Measurements from ENCODE around the gene RNPEPL1. TPM values are rescaled to one million over a fixed set of nuclear protein-coding genes. Genes with fewer than 3 reads are reported as not detected.

Gene RNPEPL1
- total and polyA plus RNA-seq, 12 donors: 5.1 to 259 (median 59.5) TPM

DNA sequence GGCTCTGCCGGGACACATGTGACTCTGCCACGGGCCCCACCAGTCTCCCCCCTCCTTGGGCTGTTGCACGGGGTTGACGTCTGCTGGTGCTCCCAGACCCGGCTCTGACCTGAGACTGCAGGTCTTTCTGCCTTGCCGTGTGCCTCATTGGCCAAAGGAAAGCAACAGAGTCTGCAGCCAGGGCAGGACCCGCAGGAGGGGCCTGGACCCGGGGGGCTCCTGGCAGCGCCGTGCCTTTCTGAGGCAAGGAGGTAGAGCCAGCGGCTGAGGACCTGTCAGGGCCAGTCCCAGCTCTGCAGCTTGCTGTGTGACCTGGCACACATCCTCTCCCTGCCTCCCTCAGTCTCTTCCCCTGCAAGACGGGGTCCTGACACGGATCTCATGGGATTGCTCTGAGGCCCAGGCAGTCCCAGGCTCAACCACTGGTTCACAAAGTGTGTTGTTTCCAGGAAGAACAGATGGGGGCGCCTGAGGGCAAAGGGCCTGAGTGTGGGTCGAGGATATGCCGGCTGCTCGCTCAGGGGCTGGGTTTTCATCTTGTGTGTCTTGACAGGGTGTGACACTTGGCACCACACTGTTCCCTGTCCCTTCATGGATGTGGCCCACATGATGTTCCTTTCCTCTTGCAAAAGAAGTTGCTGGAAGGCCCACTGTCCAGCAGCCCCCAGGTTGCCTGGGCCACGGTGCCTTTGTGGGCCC is 27.2 kb downstream of the RNPEPL1 start:
- Histone ChIP-seq H3K4me1 (replicated peaks in 1 of 2) (no peaks in the 10 kb centered on the region), H3K4me3 (no peak overlapping the region), H3K27me3 (no peaks in the 10 kb centered on the region), H3K27ac (no peak overlapping the region), H3K36me3 (replicated peaks in 1 of 2) (peaks cover 0 to 39% of the 10 kb centered on the region in 2 donors), H3K9me3 (replicated peaks in 1 of 3) (no peaks in the 10 kb centered on the region)
- WGBS, 4 donors: 74 to 82% (median 77%) methylated on average over 8 to 18 of the region's 18 CpGs
- intact Hi-C loops (cut with DNase I): no loop called here
- TF ChIP-seq, protein P1, sequence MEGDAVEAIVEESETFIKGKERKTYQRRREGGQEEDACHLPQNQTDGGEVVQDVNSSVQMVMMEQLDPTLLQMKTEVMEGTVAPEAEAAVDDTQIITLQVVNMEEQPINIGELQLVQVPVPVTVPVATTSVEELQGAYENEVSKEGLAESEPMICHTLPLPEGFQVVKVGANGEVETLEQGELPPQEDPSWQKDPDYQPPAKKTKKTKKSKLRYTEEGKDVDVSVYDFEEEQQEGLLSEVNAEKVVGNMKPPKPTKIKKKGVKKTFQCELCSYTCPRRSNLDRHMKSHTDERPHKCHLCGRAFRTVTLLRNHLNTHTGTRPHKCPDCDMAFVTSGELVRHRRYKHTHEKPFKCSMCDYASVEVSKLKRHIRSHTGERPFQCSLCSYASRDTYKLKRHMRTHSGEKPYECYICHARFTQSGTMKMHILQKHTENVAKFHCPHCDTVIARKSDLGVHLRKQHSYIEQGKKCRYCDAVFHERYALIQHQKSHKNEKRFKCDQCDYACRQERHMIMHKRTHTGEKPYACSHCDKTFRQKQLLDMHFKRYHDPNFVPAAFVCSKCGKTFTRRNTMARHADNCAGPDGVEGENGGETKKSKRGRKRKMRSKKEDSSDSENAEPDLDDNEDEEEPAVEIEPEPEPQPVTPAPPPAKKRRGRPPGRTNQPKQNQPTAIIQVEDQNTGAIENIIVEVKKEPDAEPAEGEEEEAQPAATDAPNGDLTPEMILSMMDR (IDR thresholded peaks at IDR 0.05): no peak
- no peak for TF ChIP-seq POLR2A (IDR thresholded peaks at IDR 0.05)
- peak in 4 of 7 donors; percentile 7 to 25 (median 15) for DNase-seq

DNA sequence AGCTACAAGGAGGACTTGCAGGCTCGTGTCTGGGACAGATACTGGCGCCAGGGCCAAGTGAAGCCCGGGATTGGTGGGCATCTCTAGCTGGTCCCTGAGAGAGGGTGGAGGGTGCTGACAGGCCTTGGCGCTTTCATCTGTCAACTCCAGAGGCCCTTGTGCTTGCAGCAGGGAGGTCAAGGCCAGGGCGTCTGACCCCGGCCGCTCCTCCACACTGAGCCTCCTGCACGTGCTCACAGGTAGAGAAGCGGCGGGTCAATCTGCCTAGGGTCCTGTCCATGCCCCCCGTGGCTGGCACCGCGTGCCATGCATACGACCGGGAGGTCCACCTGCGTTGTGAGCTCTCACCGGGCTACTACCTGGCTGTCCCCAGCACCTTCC is 27.8 kb downstream of the RNPEPL1 start:
- Histone ChIP-seq H3K9me3 (replicated peaks in 1 of 3) (no peaks in the 10 kb centered on the region), H3K4me3 (no peak overlapping the region), H3K4me1 (replicated peaks in 1 of 2) (no peaks in the 10 kb centered on the region), H3K36me3 (replicated peaks in 1 of 2) (peaks cover 0 to 34% of the 10 kb centered on the region in 2 donors), H3K27me3 (no peaks in the 10 kb centered on the region), H3K27ac (no peak overlapping the region)
- WGBS, 4 donors: 83 to 91% (median 89%) methylated on average over 11 to 17 of the region's 17 CpGs
- TF ChIP-seq, protein P1 (IDR thresholded peaks at IDR 0.05): no peak
- no peak for TF ChIP-seq POLR2A (IDR thresholded peaks at IDR 0.05)
- intact Hi-C loops (cut with DNase I): no loop called here
- DNase-seq: peak in 4 of 7 donors; percentile 3 to 18 (median 10)

DNA sequence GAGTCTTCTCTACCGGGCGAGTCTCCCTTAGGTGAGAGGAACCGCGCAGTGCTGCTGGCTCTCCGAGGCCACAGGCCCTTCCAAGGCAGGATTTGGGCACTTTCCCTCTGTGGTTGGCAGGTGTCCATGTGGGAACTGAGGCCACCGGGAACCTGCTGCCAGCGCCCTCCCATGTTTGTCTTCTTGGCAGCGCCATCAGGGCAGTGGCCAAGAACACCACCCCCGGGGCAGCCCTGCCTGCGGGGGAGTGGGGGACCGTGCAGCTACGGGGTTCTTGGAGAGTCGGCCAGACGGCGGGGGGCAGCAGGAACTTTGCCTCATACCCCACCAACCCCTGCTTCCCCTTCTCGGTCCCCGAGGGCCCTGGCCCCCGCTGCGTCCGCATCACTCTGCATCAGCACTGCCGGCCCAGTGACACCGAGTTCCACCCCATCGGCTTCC is 28.2 kb downstream of the RNPEPL1 start:
- TF ChIP-seq, protein P1 (IDR thresholded peaks at IDR 0.05): no peak
- WGBS, 4 donors: 88 to 92% (median 88%) methylated on average over 11 to 23 of the region's 23 CpGs; no CpG with 5 or more reads in 1 of the 4 donors
- Histone ChIP-seq H3K27ac (no peak overlapping the region), H3K9me3 (replicated peaks in 1 of 3) (no peaks in the 10 kb centered on the region), H3K36me3 (replicated peaks in 1 of 2) (peaks cover 0 to 29% of the 10 kb centered on the region in 2 donors), H3K27me3 (no peaks in the 10 kb centered on the region), H3K4me1 (replicated peaks in 1 of 2) (no peaks in the 10 kb centered on the region), H3K4me3 (no peak overlapping the region)
- intact Hi-C loops (cut with DNase I): no loop called here
- DNase-seq: peak in 4 of 7 donors; percentile 5 to 19 (median 13)

DNA sequence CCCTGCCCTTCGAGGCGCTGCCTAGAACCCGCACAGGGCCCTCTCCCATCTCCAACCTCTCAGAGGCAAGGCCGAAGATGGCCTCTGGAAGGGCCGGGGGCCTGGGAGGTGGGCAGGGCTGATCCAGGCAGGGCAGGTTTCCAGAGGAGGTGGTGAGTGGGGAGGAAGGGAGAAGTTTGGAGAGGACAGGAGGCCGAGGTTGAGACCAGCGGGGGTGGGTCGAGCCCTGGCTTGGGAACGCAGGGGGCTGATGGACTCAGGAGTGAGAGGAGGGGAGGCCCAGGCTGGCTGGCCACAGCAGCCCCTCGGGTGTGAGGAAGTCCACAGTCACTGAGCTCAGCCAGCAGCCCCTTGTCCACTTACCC is 28.8 kb downstream of the RNPEPL1 start:
- no peaks in the 10 kb centered on the region for H3K9me3 ChIP-seq (replicated peaks in 1 of 3)
- intact Hi-C loops (cut with DNase I): no loop called here
- DNase-seq: peak in 3 of 7 donors; percentile 6 to 12 (median 6)
- H3K4me3 ChIP-seq: no peak overlapping the region
- no peaks in the 10 kb centered on the region for H3K4me1 ChIP-seq (replicated peaks in 1 of 2)
- H3K27me3 ChIP-seq: no peaks in the 10 kb centered on the region
- 88 to 92% (median 90%) methylated on average over 7 to 10 of the region's 10 CpGs for WGBS, 4 donors
- TF ChIP-seq, protein P1 (IDR thresholded peaks at IDR 0.05): no peak
- TF ChIP-seq POLR2A (IDR thresholded peaks at IDR 0.05): no peak
- no peak overlapping the region for H3K27ac ChIP-seq
- peaks cover 0 to 24% of the 10 kb centered on the region in 2 donors for H3K36me3 ChIP-seq (replicated peaks in 1 of 2)

All from adrenal gland (tissue), 12 donors.